Uterus (tissue), 4 donors: ENCODE data around the gene ANKRD31. TPM values are rescaled to one million over a fixed set of nuclear protein-coding genes. Genes with fewer than 3 reads are reported as not detected.
"Not testable (repeated sequence)": the region's sequence is repeated elsewhere in the genome, so short reads cannot be mapped to it uniquely, and the experiment has no call there.

Experiments
- DNase-seq, 2 donors: peaks; one replicate each; pipeline ENCODE4 v3.0.0-alpha.2; 2019 to 2020
- H3K27ac ChIP-seq, 2 donors: fragments of 200-600 bp; sonication (generic); 1 replicate in 1 of 2; 2 replicates in 1 of 2; pipeline ENCODE4 v1.5.1; 2016 to 2018
- H3K27me3 ChIP-seq, 2 donors: fragments of 200-600 bp; sonication (generic); one replicate each; pipeline ENCODE4 v1.5.1; 2018 to 2019; ENCODE audit warnings: control low read depth in 1 of 2
- H3K36me3 ChIP-seq, 2 donors: fragments of 200-600 bp; sonication (generic); one replicate each; pipeline ENCODE4 v1.5.1; 2019; ENCODE audit warnings: control low read depth in 1 of 2
- H3K4me1 ChIP-seq, 2 donors: fragments of 200-600 bp; sonication (generic); one replicate each; pipeline ENCODE4 v1.5.1; 2018 to 2019; ENCODE audit warnings: control low read depth in 1 of 2
- H3K4me3 ChIP-seq, 2 donors: fragments of 200-600 bp; sonication (generic); 1 replicate in 1 of 2; 2 replicates in 1 of 2; pipeline ENCODE4 v1.5.1; 2018 to 2019; ENCODE audit warnings: mild to moderate bottlenecking in 1 of 2
- H3K9me3 ChIP-seq, 2 donors: fragments of 200-600 bp; sonication (generic); one replicate each; pipeline ENCODE4 v1.5.1; 2019; ENCODE audit warnings: control low read depth in 1 of 2
- POLR2A ChIP-seq, 2 donors: fragments of 450-650 bp; IDR thresholded peaks; one replicate each; pipeline ENCODE4 v1.6.1; 2016; ENCODE audit warnings: antibody characterized with exemption in 2 of 2, mild to moderate bottlenecking in 1 of 2, moderate library complexity in 1 of 2
- intact Hi-C: fragments of 100-400 bp; cut with DNase I; formaldehyde crosslinking; loops from one replicate; pipeline ENCODE4 v1.15.1; 2023; ENCODE audit warnings: low total_unique reads
- total RNA-seq, 4 donors: library from RNA; depleted of rRNA in 3 of 4; stranded (reverse); fragments of >200 nt in 3 of 4; gene quantifications; one replicate each; pipeline versions ENCODE4 v1.1.0 to v1.2.4, GENCODE V29; 2014 to 2023
- TF ChIP-seq, protein P1 (sequence below), 4 experiments: fragments of 200-600 bp in 2 of 4; fragments of 450-650 bp in 2 of 4; sonication (generic) in 2 of 4; IDR thresholded peaks; one replicate each; pipeline ENCODE4 v1.5.1; 2016 to 2019; ENCODE audit warnings: antibody characterized with exemption in 4 of 4, mild to moderate bottlenecking in 2 of 4, moderate library complexity in 1 of 4
- donor health status: DM: yes; HTN: yes; CAD: no.

Gene ANKRD31
- total RNA-seq, 4 donors from 2014 or later = 0.67 to 0.69 TPM; not detected in 2

DNA sequence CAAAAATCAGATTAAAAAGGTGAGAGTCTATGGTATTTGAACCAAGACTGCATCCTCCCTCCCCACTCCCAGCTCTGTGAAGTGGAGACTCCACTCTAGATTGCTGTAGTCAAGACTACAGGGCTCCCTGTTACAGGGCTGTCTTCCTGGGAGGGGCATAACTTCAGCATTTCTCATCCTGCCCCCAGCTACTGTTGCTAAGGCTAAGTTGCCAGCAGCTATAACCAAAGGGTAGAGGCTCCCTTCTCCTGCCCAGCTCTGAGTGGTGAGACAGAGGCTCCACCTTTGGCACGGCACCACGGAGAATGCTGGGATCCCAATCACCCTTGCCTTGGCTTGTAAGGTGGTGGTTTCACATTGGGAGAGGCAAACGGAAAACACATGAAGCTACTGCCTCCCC lies 145.1 kb downstream of the ANKRD31 start:
- intact Hi-C loops = no loop called here
- H3K36me3 ChIP-seq = no peaks in the 10 kb centered on the region
- TF ChIP-seq, protein P1, sequence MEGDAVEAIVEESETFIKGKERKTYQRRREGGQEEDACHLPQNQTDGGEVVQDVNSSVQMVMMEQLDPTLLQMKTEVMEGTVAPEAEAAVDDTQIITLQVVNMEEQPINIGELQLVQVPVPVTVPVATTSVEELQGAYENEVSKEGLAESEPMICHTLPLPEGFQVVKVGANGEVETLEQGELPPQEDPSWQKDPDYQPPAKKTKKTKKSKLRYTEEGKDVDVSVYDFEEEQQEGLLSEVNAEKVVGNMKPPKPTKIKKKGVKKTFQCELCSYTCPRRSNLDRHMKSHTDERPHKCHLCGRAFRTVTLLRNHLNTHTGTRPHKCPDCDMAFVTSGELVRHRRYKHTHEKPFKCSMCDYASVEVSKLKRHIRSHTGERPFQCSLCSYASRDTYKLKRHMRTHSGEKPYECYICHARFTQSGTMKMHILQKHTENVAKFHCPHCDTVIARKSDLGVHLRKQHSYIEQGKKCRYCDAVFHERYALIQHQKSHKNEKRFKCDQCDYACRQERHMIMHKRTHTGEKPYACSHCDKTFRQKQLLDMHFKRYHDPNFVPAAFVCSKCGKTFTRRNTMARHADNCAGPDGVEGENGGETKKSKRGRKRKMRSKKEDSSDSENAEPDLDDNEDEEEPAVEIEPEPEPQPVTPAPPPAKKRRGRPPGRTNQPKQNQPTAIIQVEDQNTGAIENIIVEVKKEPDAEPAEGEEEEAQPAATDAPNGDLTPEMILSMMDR (IDR thresholded peaks at IDR 0.05) = no peak
- no peak for TF ChIP-seq POLR2A (IDR thresholded peaks at IDR 0.05)
- H3K27me3 ChIP-seq = no peaks in the 10 kb centered on the region
- no peaks in the 10 kb centered on the region for H3K4me1 ChIP-seq
- no peaks in the 10 kb centered on the region for H3K9me3 ChIP-seq
- H3K4me3 ChIP-seq = no peak overlapping the region
- no peak for DNase-seq
- no peak overlapping the region for H3K27ac ChIP-seq

DNA sequence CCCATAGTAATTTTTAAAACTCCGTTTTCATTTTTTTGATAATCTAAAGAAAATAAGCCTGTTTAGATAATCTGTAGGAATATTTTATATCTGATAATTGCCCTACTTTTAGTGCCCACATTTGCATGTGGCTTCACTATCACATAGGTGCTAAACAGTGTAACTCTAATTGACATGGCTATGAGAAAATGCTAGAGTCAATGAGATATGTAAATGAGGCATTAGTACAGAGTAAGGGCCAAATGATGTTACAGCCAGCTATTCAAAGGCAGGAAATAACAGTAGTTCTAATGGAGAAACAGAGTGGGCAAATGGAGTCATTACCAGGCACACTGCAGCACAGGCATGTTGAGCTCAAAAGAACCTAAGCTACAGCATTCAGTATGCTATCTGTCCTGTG lies 147.0 kb downstream of the ANKRD31 start:
- Histone ChIP-seq H3K36me3 (no peaks in the 10 kb centered on the region), H3K4me3 (no peak overlapping the region), H3K9me3 (no peaks in the 10 kb centered on the region), H3K27ac (no peak overlapping the region), H3K4me1 (no peaks in the 10 kb centered on the region), H3K27me3 (no peaks in the 10 kb centered on the region)
- intact Hi-C loops = no loop called here
- no peak for DNase-seq
- TF ChIP-seq, protein P1 (IDR thresholded peaks at IDR 0.05) = no peak
- no peak for TF ChIP-seq POLR2A (IDR thresholded peaks at IDR 0.05)

- Histone ChIP-seq H3K9me3 (no peaks in the 10 kb centered on the region), H3K4me1 (no peaks in the 10 kb centered on the region), H3K27me3 (no peaks in the 10 kb centered on the region), H3K4me3 (no peak overlapping the region), H3K27ac (no peak overlapping the region), H3K36me3 (no peaks in the 10 kb centered on the region)
- TF ChIP-seq POLR2A (IDR thresholded peaks at IDR 0.05) = no peak
- TF ChIP-seq, protein P1 (IDR thresholded peaks at IDR 0.05) = no peak
- DNase-seq = no peak
- intact Hi-C loops = no loop called here
Observed at GRCh38 chr5:75089137-75089536, 147.5 kb downstream of the ANKRD31 start.

DNA sequence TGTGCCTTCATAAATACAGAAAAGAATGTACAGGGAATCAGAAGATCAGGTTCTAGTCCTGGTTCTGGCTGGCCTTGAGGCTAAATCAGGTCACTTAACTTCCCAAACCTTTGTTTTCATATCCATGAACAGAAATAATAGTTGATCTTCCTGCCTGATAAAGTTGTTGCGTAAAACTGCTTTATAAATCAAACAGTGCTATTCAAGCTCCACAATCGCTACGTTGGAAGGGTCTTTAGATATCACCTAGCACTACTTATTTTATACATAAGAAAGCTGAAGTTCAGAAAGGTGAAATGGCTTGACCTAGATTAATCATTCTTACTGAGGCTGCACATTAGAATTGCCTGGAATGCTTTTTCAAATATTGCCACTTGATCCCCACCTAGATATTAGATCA lies 148.0 kb downstream of the ANKRD31 start:
- Histone ChIP-seq H3K36me3 (no peaks in the 10 kb centered on the region), H3K27me3 (no peaks in the 10 kb centered on the region), H3K4me1 (no peaks in the 10 kb centered on the region), H3K9me3 (no peaks in the 10 kb centered on the region), H3K27ac (no peak overlapping the region), H3K4me3 (no peak overlapping the region)
- no peak for DNase-seq
- intact Hi-C loops = no loop called here
- TF ChIP-seq, protein P1 (IDR thresholded peaks at IDR 0.05) = no peak
- no peak for TF ChIP-seq POLR2A (IDR thresholded peaks at IDR 0.05)

DNA sequence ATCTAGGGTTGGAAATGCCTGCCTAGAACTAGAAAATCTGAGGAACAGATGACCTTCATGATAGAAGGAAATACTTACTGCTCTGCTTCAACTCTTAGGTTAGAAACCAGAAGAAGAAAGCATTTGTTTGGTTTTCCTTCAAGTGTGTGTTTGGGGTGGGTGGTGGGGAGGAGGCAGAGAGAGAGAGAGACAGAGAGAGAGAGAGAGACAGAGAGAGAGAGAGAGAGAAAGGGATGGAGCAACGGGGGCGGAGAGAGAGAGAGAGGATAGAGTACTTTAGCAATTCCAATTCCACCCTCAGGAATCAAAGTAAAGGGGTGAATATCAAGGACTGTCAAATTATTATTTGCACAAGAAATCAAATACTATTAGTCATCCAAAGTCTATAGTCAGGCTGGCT lies 155.2 kb downstream of the ANKRD31 start:
- H3K36me3 ChIP-seq = no peaks in the 10 kb centered on the region
- no peaks in the 10 kb centered on the region for H3K9me3 ChIP-seq
- H3K27me3 ChIP-seq = no peaks in the 10 kb centered on the region
- no peak overlapping the region for H3K27ac ChIP-seq
- H3K4me3 ChIP-seq = no peak overlapping the region
- intact Hi-C loops = no loop called here
- H3K4me1 ChIP-seq = no peaks in the 10 kb centered on the region
- no peak for DNase-seq
- TF ChIP-seq POLR2A (IDR thresholded peaks at IDR 0.05) = no peak
- TF ChIP-seq, protein P1 (IDR thresholded peaks at IDR 0.05) = no peak

DNA sequence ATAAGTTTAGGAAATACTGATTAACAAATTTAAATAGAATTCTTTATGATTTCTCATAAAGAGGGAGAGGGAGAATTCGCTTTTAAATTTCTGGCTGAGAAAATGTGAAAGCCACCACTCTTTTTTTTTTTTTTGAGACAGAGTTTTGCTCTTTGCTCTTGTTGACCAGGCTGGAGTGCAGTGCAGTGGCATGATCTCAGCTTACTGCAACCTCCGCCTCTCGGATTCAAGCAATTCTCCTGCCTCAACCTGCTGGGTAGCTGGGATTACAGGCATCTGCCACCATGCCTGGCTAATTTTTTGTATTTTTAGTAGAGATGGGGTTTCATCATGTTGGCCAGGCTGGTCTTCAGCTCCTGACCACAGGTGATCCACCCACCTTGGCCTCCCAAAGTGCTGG lies 157.3 kb downstream of the ANKRD31 start:
- H3K27me3 ChIP-seq, H3K27ac ChIP-seq, H3K36me3 ChIP-seq, intact Hi-C loops, DNase-seq, H3K4me3 ChIP-seq, H3K9me3 ChIP-seq, H3K4me1 ChIP-seq: not testable (repeated sequence)
